Tibial nerve (tissue), 4 donors: ENCODE measurements around the gene PABPC3. TPM values are rescaled to one million over a fixed set of nuclear protein-coding genes. Genes with fewer than 3 reads are reported as not detected.

Experiments used
- DNase-seq, 2 donors: peaks; one replicate each; pipeline ENCODE4 v3.0.0-alpha.2; 2019; ENCODE audit warnings: low spot score in 2 of 2
- H3K27ac ChIP-seq, 4 donors: fragments of 200-600 bp; sonication (generic) in 3 of 4; one replicate each; pipeline ENCODE4 v1.5.1; 2017 to 2019; ENCODE audit warnings: mild to moderate bottlenecking in 1 of 4
- H3K27me3 ChIP-seq, 2 donors: fragments of 200-600 bp; sonication (generic) in 1 of 2; one replicate each; pipeline versions ENCODE4 v1.5.1 to v1.6.0; 2017 to 2019
- H3K36me3 ChIP-seq, 3 donors: fragments of 200-600 bp; sonication (generic); one replicate each; pipeline ENCODE4 v1.5.1; 2018 to 2019
- H3K4me1 ChIP-seq, 4 donors: fragments of 200-600 bp; sonication (generic) in 3 of 4; one replicate each; pipeline ENCODE4 v1.5.1; 2017 to 2019
- H3K4me3 ChIP-seq, 4 donors: fragments of 200-600 bp; sonication (generic) in 3 of 4; one replicate each; pipeline ENCODE4 v1.5.1; 2017 to 2019; ENCODE audit warnings: mild to moderate bottlenecking in 1 of 4, moderate library complexity in 1 of 4
- H3K9me3 ChIP-seq, 4 donors: fragments of 200-600 bp; sonication (generic) in 3 of 4; one replicate each; pipeline ENCODE4 v1.5.1; 2017 to 2019
- EP300 ChIP-seq, 2 donors: sonication (generic); formaldehyde crosslinking; IDR thresholded peaks; one replicate each; pipeline ENCODE4 v1.6.1; 2017; ENCODE audit warnings: antibody characterized with exemption in 2 of 2, mild to moderate bottlenecking in 1 of 2
- POLR2A ChIP-seq, 2 donors: fragments of 450-650 bp; IDR thresholded peaks; one replicate each; pipeline ENCODE4 v1.6.1; 2017; ENCODE audit warnings: antibody characterized with exemption in 2 of 2, mild to moderate bottlenecking in 2 of 2, moderate library complexity in 2 of 2
- WGBS, 2 donors: methylation state at CpG; one replicate each; pipeline ENCODE4 v1.1.5; 2018; 5-methylcytosine and 5-hydroxymethylcytosine counted together
- total RNA-seq, 4 donors: library from RNA; depleted of rRNA; stranded (reverse); fragments of >200 nt; gene quantifications; one replicate each; pipeline ENCODE4 v1.1.0, GENCODE V29; 2016
- TF ChIP-seq, protein P1 (sequence below), 5 experiments: fragments of 200-600 bp in 3 of 5; fragments of 450-650 bp in 2 of 5; sonication (generic) in 3 of 5; IDR thresholded peaks; one replicate each; pipeline ENCODE4 v1.5.1; 2016 to 2019; ENCODE audit warnings: antibody characterized with exemption in 5 of 5, mild to moderate bottlenecking in 3 of 5, moderate library complexity in 2 of 5

PABPC3 gene
- total RNA-seq, 4 donors from 2014 or later, result 0.42 TPM; not detected in 3

DNA sequence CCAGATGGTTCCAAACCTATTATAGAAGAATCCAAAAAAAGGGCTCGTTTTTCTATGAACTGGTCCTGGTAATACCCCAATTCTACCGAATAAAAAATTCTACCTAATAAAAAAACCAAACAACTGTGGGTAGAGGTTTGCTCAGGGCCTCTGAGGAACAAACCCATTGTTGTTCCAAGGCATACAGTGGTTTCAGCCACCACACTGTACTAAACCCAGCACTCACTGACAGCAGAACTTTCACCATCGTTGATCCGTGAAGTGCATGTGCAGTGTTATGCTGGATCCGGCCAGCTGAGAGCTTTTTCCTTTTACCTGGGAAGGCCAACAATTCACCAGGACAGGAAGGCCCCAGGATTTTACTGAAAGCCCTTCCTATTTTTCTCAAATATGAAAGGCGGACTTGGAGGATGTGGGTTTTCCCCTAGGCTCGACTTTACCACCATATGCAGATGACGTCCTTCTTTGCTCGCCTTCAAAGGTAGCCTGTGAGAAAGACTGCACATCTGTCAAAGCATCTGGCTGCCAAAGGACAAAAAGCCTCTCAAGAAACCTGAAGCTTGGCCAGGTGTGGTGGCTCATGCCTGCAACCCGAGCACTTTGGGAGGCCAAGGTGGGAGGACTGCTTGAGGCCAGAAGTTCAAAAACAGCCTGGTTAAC is 7.2 kb upstream of the PABPC3 start:
- DNase-seq, result no peak
- WGBS, 2 donors, result 82 to 91% methylated on average over 10 of the region's 10 CpGs
- no peak overlapping the region for H3K4me3 ChIP-seq
- H3K27me3 ChIP-seq, result no peaks in the 10 kb centered on the region
- H3K9me3 ChIP-seq, result no peaks in the 10 kb centered on the region
- no peak overlapping the region for H3K27ac ChIP-seq
- H3K36me3 ChIP-seq, result no peaks in the 10 kb centered on the region
- TF ChIP-seq EP300 (IDR thresholded peaks at IDR 0.05) (no peak), POLR2A (IDR thresholded peaks at IDR 0.05) (no peak)
- TF ChIP-seq, protein P1, sequence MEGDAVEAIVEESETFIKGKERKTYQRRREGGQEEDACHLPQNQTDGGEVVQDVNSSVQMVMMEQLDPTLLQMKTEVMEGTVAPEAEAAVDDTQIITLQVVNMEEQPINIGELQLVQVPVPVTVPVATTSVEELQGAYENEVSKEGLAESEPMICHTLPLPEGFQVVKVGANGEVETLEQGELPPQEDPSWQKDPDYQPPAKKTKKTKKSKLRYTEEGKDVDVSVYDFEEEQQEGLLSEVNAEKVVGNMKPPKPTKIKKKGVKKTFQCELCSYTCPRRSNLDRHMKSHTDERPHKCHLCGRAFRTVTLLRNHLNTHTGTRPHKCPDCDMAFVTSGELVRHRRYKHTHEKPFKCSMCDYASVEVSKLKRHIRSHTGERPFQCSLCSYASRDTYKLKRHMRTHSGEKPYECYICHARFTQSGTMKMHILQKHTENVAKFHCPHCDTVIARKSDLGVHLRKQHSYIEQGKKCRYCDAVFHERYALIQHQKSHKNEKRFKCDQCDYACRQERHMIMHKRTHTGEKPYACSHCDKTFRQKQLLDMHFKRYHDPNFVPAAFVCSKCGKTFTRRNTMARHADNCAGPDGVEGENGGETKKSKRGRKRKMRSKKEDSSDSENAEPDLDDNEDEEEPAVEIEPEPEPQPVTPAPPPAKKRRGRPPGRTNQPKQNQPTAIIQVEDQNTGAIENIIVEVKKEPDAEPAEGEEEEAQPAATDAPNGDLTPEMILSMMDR (IDR thresholded peaks at IDR 0.05), result no peak
- no peaks in the 10 kb centered on the region for H3K4me1 ChIP-seq

DNA sequence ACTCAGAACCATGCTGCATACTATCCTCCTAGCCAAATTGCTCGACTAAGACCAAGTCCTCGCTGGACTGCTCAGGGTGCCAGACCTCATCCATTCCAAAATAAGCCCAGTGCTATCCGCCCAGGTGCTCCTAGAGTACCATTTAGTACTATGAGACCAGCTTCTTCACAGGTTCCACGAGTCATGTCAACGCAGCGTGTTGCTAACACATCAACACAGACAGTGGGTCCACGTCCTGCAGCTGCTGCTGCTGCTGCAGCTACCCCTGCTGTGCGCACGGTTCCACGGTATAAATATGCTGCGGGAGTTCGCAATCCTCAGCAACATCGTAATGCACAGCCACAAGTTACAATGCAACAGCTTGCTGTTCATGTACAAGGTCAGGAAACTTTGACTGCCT is 1.5 kb downstream of the PABPC3 start:
- DNase-seq, result no peak
- Histone ChIP-seq H3K36me3 (no peaks in the 10 kb centered on the region), H3K27ac (no peak overlapping the region), H3K4me1 (no peaks in the 10 kb centered on the region), H3K9me3 (no peaks in the 10 kb centered on the region), H3K27me3 (peaks cover 0 to 12% of the 10 kb centered on the region in 2 donors), H3K4me3 (no peak overlapping the region)
- TF ChIP-seq EP300 (IDR thresholded peaks at IDR 0.05) (no peak), POLR2A (IDR thresholded peaks at IDR 0.05) (no peak)
- TF ChIP-seq, protein P1 (IDR thresholded peaks at IDR 0.05), result no peak
- 87 to 92% methylated on average over 13 of the region's 13 CpGs for WGBS, 2 donors

DNA sequence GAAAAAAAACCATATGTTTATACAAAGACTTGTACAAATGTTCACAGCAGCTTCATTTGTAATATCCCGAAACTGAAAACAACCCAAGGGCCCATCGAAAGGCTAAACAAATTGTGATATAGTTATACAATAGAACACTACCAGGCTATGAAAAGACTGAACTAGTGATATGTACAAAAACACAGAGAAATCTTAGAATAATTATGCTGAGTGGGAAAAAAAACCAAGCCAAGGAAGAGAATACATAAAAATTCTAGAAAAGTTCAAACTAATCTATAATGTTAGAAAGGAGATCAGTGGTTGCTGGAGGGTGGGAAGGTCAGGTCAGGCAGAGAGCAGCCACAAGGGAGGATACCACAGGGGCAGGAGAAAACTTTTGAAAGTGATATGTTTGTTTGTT is 7.8 kb downstream of the PABPC3 start:
- Histone ChIP-seq H3K4me1 (no peaks in the 10 kb centered on the region), H3K27me3 (no peaks in the 10 kb centered on the region), H3K36me3 (no peaks in the 10 kb centered on the region), H3K27ac (no peak overlapping the region), H3K4me3 (no peak overlapping the region), H3K9me3 (no peaks in the 10 kb centered on the region)
- TF ChIP-seq, protein P1 (IDR thresholded peaks at IDR 0.05), result no peak
- TF ChIP-seq EP300 (IDR thresholded peaks at IDR 0.05) (no peak), POLR2A (IDR thresholded peaks at IDR 0.05) (no peak)
- WGBS, 2 donors, result 86 to 88% methylated on average over 2 of the region's 2 CpGs
- DNase-seq, result no peak

DNA sequence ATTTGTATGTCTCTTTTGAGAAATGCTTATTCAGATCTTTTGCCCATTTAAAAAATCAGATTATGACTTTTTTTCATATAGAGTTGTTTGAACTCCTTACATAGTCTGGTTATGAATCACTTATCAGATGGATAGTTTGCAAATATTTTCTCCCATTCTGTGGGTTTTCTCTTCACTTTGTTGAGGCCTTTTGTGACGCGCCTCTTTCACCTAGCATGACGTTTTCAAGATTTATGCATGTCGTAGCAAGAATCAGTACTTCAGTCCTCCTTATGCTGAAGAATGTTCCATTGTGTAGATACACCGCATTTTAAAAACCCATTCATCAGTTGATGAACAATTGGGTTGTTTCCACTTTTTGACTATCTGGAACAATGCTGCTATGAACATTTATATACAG is 13.4 kb downstream of the PABPC3 start:
- Histone ChIP-seq H3K9me3 (no peaks in the 10 kb centered on the region), H3K27ac (no peak overlapping the region), H3K4me3 (no peak overlapping the region), H3K4me1 (no peaks in the 10 kb centered on the region), H3K36me3 (no peaks in the 10 kb centered on the region), H3K27me3 (peaks cover 0 to 5% of the 10 kb centered on the region in 2 donors)
- DNase-seq, result no peak
- WGBS, 2 donors, result 83 to 84% methylated on average over 5 of the region's 5 CpGs
- TF ChIP-seq, protein P1 (IDR thresholded peaks at IDR 0.05), result no peak
- TF ChIP-seq POLR2A (IDR thresholded peaks at IDR 0.05), result no peak

DNA sequence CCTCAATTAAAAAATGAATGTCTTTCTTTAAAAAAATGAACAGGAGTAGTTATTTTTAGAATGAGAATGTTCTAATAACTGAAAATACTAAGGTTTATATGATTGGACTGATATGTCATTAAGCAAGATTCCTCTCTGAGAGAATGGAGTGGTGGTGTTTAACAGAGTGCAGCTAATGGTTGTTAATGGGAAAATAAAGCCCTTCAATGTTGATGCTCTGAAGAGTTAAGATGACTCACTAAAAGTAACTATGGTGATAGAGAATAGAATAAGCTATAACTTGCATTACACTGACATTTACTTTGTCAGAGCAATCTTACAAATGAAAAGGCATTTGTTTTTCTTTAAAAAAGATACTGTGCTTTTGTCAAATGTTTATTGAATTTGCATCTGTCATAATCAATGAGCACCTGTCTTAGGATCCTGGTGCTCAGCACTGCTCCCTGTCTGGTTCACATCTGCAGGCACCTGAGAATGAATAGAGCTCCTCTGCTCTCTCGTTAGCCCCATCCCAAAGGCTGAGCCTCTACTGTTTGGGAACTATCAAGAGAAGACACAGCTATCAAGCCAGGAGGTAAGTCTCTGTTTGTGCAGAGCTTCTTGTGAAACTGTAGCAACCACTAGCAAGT is 15.1 kb downstream of the PABPC3 start:
- Histone ChIP-seq H3K9me3 (no peaks in the 10 kb centered on the region), H3K4me1 (no peaks in the 10 kb centered on the region), H3K27me3 (peaks cover 0 to 5% of the 10 kb centered on the region in 2 donors), H3K36me3 (no peaks in the 10 kb centered on the region), H3K27ac (no peak overlapping the region), H3K4me3 (no peak overlapping the region)
- DNase-seq, result no peak
- WGBS, 2 donors, result 43 to 55% methylated on average over 1 of the region's 1 CpG
- TF ChIP-seq, protein P1 (IDR thresholded peaks at IDR 0.05), result no peak
- TF ChIP-seq EP300 (IDR thresholded peaks at IDR 0.05) (no peak), POLR2A (IDR thresholded peaks at IDR 0.05) (no peak)
